GM19438 (cell line): ENCODE measurements around the gene CLDN3.

Experiments
- ATAC-seq: cut with Tn5 transposase; IDR thresholded peaks from one replicate; pipeline ENCODE4 v1.9.1; 2021; ENCODE audit warnings: low read depth; ENCODE audit not compliant: unreplicated experiment

CLDN3 gene

DNA sequence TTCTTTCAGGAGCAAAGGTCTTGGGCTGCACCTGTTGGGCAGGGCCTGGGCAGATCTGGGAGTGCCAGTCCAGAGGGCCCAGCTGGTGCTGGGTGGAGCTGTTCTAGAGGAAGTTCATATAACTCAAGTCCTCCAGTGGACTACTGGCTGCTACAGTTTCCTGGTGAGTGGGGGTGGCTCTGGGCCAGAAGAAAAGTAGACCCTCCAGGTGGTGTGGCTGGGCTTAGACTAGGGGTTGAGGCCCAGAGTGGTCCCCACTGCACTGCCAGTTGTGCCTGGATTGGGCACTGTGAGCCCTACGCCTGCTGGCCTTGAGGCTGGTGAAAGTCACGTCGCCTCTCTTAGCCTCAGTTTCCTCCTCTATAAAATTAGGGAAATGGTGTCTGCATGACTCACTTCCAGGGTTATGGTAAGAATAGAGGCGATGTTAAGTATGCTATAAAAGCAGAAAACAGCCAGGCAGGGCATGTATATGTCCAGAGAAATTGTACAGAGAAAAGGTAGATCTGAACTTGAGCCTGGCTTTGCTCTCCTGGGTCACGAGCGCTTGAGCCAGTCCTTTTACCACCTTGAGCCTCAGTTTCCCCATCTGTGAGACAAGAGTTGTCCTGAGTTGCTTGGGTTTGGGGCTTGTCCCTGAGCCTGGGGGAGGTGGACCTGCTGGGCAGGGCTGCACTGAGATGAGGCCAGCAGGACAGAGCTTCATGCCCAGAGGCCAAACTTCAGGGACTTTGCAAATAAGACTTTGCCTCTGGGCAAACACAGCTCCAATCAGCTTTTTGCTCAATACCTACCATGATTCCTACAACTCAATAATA, 3.8 kb upstream of the CLDN3 start:
- ATAC-seq: no peak

DNA sequence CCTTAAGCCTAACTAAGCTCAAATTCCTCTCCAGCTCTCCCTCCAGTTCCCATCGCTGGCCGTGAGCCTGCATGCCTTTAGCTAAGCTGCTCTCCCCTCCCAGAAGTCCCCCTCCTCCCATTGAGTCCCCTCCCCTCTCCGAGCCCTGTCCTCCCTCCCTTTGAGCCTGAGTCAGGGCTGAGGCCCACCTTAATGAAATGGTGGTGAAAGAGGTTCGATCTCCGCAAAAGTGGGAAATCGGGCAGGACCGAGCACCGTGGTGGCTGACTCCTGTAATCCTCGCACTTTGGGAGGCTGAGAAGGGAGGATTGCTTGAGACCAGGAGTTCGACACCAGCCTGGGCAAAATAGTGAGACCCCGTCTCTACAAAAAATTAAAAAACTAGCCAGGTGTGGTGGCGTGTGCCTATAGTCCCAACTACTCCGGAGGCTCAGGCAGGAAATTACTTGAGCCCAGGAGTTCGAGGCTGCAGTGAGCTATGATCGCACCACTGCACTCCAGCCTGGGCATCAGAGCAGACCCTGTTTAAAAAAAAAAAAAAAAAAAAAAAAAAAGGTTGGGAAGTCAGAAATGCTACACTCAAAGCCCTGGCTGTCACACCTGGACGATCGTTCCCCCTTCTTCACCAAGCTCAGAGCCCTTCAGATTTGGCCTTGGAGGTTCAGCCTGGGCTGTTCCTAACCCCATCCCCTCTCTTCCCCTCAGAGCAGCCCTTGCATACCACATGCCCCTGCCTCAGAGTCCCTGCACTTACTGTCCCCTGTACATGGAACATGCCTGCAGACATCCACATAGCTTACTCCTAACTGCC, 995 bp upstream of the CLDN3 start:
- no peak for ATAC-seq

DNA sequence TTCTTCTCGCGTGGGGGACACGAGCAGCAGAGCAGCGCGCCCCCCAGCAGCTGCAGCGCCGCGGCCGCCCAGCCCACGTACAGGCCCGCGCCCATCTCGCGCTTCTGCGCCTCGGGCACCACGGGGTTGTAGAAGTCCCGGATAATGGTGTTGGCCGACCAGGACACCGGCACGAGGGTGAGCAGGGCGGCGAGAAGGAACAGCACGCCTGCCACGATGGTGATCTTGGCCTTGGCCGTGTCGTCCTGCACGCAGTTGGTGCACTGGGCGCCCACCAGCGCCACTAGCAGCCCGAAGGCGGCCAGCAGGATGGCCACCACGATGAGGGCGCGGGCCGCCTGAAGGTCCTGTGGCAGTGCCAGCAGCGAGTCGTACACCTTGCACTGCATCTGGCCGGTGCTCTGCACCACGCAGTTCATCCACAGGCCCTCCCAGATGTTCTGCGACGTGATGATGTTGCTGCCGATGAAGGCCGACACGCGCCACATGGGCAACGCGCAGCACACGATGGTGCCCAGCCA, 529 bp downstream of the CLDN3 start:
- ATAC-seq: no peak

DNA sequence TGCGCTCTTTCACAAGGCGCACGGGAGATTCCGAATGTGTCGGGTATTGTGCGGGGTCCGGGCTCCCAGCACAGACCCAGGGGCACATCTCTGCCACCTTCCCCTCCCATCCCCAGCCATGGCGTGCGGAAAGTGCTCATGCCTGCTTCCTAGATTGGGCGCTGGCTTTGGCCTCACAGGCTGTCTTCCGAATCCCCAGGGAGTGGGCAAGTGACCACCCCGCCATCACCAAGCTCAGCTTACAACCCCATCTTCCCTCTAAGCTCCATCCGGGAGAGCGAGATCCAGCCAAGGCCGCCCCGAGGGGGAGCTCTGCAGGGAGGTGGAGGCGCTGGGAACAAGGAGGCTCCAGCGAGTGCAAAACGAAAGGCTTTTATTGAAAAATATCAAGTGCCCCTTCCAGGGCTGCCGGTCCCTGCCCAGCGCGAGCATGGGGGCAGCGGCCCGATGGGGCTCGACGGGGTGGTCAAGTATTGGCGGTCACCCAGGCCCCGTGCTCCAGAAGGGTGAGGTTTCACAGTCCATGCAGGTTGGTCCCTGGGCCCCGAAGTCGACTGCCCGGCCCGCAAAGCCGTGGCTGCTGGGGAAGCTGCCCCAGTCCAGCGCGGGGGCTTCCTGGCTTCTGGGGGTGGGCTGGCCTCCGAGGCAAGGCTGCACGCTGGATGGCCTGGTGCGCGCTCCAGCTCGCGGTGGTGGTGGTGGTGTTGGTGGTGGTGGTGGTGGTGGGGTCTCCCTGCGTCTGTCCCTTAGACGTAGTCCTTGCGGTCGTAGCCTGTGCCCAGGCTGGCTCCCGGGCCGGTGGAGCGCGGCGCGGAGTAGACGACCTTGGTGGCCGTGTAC, 1.2 kb downstream of the CLDN3 start:
- no peak for ATAC-seq

DNA sequence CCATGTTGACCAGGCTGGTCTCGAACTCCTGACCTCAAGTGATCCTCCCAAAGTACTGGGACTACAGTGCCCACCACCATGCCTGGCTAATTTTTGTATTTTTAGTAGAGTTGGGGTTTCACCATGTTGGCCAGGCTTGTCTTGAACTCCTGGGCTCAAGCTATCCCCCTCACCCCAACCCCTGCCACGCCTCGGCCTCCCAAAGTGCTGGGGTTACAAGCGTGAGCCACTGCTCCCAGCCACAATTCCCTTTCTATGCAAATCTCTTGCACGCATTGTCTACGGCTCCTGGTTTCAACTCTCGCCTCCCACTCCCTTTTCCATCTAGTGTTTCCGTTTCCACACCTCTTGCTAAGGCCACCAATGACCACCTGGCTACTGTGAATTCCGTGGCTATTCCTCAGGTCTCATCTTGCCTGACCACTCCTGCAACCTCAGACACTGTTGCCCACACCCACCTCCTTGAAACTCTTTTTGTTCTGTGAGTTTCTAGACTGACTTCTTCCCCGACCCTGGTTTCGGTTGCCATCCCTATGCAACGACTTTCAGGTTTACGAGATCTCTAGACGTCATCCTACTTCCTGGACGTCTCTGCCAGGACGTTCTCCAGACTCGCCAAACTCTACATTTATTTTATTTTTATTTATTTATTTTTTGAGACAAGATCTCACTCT, 3.4 kb downstream of the CLDN3 start:
- ATAC-seq: no peak

DNA sequence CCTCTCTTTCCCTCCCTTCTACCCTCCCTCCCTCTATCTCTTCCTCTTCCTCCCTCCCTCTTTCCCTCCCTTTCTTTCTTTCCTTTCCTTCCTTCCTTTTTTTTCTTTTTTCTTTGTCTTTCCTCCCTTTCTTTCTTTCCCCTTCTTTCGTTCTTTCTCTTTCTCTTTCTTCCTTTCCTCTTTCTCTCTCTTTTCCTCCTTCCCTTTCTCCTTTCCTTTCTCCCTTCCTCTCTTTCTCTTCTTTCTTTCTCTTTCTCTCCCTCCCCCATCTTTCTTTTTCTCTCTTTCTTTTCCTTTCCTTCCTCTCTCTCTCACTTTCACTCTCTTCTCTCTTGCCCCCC, 7.4 kb downstream of the CLDN3 start:
- no peak for ATAC-seq

DNA sequence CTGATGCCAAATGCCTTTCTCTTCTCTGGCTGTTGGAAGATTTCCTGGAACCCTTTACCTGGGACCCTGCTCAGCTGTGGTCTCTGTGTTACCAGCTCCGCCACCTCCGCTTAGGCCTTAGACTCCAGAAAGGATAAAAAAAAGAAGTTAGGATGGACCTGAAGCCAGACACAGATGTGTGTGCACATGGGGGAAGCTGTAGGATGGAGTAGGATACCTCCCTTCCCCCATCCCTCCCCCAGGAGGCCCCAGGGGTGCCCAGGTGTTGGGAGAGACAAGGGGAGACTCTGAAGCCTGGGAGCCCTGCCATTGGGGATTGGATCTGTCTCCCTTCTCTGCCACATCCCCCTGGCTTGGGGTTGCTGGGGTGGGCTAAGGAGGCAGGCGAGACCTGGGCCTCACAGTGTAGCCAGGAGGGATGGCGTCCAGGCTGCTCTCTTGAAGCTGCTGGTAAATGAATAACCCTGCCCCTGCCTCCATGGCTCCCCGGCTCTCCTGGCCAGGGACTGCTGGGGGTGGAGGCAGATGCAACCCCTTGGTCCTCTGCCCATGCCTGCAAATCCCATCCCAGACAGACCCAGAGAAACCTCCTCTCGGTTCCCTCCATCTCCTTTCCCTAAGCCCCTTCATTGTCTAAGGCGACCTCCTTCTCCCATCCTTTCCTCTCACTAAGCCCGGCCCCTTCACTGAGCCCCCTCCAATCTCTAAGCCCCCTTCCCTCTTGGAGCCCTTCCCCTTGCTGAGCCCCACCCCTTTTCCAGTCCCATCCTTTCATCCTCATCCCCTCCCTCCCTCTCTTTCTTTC, 8.0 kb downstream of the CLDN3 start:
- no peak for ATAC-seq

DNA sequence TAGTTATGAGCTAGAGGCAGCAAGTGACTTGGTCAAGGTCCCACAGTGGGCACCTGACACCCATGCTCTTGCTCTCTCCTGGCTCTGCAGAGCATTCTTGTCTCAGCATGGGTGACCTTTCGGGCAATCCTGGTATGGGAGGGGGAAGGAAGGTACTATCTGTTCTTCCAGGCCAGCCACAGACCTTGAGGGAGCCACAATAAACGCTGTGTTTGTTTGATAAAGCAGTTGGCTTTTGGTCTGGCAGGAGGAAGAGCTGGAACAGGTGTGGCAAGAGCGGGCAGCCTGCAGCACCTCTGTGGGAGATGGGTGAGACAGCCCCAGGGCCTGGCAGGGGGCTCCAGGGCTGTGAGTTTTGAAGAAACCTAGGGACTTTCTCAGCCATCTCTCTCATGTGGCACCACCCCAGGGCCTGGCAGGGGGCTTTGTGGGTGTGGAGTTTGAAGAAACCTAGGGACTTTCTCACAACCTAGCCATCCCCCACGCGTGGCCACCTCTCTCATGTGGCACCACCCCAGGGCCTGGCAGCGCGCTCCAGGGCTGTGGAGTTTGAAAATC, 11.4 kb downstream of the CLDN3 start:
- ATAC-seq: no peak

DNA sequence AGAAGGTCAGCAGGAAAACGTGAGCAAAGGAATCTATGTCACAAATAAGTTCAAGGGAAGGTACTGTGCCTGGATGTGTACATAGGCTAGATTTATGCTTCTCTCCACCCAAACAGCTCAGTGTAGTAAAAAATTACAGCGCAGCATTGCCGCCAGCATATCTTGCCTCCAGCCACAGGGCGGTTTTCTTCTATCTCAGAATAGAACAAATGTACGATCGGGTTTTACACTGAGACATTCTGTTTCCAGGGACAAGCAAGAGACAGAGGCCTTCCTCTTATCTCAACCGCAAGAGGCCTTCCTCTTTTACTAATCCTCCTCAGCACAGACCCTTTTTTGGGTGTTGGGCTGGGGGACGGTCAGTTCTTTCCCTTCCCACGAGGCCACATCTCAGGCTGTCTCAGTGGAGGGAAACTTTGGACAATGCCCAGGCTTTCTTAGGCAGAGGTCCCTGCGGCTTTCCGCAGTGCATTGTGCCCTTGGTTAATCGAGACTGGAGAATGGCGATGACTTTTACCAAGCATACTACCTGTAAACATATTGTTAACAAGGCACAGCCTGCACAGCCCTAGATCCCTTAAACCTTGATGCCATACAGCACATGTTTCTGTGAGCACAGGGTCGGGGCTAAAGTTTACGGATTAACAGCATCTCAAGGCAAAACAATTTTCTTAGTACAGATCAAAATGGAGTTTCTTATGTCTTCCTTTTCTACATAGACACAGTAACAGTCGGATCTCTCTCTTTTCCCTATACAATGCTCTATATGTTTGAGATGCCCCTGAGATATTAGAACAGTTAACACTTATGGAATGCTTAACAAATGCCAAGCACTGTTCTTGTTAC, 19.9 kb downstream of the CLDN3 start:
- ATAC-seq: no peak

DNA sequence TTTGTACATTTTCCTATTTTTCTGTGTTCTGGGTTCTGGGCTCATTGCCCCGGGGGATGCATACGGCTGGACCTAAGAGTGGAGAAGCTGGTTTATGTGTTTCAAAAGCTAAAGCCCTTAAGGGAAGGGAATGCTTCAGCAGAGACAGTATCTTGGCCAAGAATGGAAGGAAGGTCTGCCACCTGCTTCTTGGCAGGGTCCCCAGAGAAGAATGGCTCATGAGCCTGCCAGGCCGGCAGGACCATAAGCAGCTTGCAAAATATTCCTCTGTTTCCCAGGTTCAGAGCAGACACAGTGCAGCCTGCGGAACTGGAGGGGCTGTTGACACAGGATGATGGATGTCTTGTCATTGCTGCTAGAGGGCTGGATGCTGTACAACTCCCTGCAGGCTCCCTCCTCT, 23.7 kb downstream of the CLDN3 start:
- no peak for ATAC-seq

DNA sequence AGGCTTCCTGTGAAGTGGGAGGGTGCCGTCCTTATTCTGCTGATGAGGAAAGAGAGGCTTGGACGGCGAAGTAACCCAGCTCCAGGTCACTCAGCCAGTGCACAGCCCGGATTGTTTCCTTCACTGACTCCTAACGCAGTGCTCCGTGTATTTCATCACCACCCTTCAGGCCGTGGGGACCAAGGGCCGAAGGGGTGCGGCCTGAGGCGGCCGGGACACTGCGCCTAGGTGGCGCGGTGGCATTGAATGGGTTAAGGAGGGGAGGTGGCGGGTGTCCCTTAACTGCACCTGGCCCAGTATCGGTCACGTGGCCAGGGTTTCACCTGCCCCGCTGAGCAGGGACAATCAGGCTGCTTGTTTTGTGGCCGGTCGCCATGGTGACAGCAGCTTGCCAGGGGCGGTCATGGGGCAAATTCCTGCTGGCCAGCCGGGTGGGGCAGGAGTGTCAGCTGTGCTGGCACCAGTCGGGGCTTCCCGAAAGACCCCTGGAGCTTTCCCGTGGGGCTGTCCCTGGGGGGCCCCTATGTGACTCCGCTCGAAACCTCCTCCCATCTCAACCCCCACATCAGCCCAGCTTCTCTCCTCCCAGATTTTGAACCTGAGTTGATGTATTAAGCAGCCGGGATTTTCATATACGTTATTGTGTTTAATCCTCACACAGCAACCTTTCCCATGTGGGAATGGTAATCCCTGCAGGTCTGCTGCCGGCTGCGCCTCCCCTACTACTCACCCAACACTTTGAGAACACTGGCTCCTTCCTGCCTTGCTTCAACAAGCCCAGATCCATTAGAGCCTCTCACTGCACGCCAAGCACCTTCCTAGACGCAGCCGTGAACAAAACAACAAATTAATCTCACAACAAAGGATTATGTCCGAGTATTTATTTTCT, 27.1 kb downstream of the CLDN3 start:
- no peak for ATAC-seq

DNA sequence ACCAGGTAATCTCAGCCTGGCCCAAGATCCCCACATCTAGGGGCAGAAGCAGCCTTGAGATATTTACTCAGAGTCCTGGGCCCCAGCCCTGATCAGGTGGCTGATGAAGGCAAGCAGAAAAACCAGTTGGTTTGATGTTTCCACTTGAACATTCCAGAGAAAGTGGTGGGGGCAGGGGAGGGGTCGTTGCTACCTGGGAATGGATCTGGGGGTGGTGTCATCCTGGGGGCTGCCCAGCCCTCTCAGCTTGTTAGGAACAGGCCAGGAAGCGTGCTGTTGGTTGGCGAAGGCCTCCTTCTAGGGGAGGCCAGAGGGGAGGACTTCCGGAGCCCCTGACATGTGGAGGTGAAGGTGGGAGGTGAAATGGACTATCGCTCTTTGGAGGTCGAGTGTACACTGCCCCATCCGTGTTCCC, 27.7 kb downstream of the CLDN3 start:
- no peak for ATAC-seq

DNA sequence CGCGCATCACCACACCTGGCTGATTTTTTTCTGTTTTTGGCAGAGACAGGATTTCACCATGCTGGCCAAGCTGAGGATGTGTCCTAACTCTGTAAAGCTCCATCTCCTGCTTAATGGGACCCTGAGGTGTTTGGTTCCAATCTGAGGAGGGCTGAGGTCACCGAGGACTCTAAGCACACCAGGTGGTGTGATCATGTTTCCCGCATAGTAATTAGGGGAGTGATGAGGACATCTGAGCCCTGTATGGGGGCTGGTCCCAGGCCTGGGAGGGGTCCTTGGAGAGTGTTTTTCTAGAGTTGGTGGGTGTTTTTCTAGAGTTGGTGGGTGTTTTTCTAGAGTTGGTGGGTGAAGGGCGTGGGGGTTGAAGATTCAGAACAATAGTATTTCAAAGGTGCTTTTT, 28.5 kb downstream of the CLDN3 start:
- ATAC-seq: no peak

DNA sequence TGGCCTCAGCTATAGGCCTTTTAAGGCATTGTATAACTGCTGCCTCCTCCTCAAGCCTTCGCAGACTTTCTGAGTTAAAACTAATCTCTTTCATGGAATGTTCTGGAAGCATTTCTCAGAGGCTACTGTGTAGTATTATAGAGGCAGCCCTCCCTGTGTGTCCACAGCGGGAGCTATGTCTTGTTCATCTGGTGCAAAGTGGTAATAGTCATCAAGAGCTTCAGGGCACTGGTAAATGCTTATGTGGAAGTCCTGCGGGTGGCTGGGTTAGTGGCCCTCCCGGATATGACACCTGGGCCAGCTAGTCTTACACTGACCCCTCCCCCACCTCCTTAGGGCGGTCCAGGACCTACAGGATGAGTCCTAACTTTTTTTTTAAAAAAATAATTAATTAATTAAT, 29.3 kb downstream of the CLDN3 start:
- no peak for ATAC-seq

DNA sequence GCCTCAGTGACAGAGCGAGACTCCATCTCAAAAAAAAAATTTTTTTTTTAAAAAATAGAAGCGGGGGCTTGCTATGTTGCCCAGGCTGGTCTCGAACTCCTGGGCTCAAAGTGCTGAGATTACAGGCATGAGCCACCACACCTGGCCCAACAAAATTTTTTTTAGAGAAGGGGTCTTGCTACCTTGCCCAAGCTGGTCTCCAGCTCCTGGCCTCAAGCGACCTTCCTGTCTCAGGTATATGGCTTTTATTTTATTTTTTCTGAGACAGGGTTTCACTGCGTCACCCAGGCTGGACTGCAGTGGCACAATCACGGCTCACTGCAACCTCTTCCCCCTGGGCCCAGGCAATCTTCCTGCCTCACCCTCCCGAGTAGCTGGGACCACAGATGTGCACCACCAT, 29.9 kb downstream of the CLDN3 start:
- ATAC-seq: no peak

DNA sequence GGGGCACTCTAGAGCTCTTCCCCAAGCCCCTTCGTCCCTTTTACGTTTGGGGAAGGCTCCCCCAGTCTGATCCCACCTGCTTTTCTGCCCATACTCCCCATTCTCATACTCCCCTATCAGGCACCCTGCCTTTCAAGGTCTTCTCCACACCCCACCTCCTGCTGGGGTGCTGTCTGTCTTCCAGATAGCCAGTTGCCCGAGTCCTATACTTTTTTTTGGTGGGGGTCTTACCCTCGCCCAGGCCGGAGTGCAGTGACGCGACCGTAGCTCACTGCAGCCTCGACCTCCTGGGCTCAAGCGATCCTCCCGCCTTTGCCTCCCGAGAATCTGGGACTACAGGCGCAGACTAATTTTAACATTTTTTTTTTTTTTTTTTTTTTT, 30.7 kb downstream of the CLDN3 start:
- ATAC-seq: no peak

DNA sequence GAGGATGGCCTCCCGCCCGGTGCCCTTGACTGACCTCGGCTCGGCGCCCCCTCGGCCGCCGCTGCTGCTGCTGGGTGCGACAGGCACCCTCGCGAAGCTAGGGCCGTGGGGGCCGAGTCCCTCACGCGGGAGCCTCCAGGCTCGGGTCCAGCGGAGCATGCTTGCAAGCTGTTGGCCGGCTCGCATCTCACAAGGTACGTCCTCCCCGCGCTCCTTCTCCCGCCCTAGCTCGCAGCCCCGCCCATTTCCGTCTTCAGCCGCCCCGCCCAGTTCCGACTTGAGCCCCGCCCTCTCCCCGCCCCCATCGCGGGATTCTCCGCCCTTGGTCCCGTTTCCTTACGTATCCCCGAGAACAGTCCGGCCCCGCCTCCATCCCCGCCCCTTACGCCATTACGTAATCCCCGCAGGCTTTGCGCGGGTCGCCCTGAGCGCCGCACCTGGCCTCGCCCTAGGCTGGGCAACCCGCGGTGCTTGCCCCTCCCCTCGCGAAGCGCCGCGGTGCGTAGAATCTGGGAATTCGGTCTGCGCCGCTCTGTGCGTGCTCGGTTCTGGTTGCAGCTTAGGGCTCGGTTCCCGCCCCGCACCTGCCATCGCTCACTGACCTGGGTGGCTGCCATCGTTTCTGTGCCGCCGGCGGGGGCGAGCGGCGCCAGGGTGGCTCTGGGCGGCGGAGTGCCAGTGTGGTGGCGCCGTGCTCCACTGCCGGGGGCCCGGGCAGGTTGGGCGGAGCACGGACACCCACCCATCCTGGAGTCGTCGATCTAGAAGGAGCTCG, 31.3 kb downstream of the CLDN3 start, which contains the start of gene ABHD11:
TSS of gene ABHD11 (minus strand) at position 191 of the 775 bp plus-strand sequence. CDS start at position 159, 32 bp downstream.
- peak; percentile 82 for ATAC-seq
